Body of pancreas (tissue), 4 donors: ENCODE measurements around the gene P2RY6.
A peak's percentile ranks its signal among the peaks of the same experiment; 100 is the strongest.

Experiments used
- CTCF ChIP-seq, 7 experiments: fragments of 450-650 bp in 4 of 7; fragments of 200-600 bp in 3 of 7; sonication (generic) in 3 of 7; IDR thresholded peaks; one replicate each; pipeline ENCODE4 v1.5.1; 2016 to 2019; ENCODE audit warnings: antibody characterized with exemption in 7 of 7
- POLR2A ChIP-seq, 3 donors: fragments of 450-650 bp; IDR thresholded peaks; one replicate each; pipeline ENCODE4 v1.6.1; 2016; ENCODE audit warnings: antibody characterized with exemption in 3 of 3, mild to moderate bottlenecking in 2 of 3

GRCh38 chr11:73295241-73295995, 23.3 kb downstream of the P2RY6 start:
- TF ChIP-seq CTCF (IDR thresholded peaks at IDR 0.05) (peak; percentile 62 to 83 (median 73)), POLR2A (IDR thresholded peaks at IDR 0.05) (no peak)
